GM21576 (cell line): ENCODE data around the gene SNRNP70.
A peak's percentile ranks its signal among the peaks of the same experiment; 100 is the strongest.

Source experiments
- ATAC-seq: cut with Tn5 transposase; IDR thresholded peaks from one replicate; pipeline ENCODE4 v1.9.1; 2021; ENCODE audit warnings: mild to moderate bottlenecking, moderate library complexity; ENCODE audit not compliant: unreplicated experiment

Gene SNRNP70

GRCh38 chr19:49101160-49101559, 15.9 kb downstream of the SNRNP70 start:
- ATAC-seq, result no peak

- ATAC-seq, result no peak
Measured at GRCh38 chr19:49102303-49102702, 17.1 kb downstream of the SNRNP70 start.

GRCh38 chr19:49103331-49104085, 18.3 kb downstream of the SNRNP70 start:
- ATAC-seq, result no peak

GRCh38 chr19:49104229-49104864, 19.1 kb downstream of the SNRNP70 start:
- ATAC-seq, result no peak

GRCh38 chr19:49106648-49107135, 21.4 kb downstream of the SNRNP70 start:
- no peak for ATAC-seq

- no peak for ATAC-seq
Measured at GRCh38 chr19:49107625-49108459, 22.6 kb downstream of the SNRNP70 start.

- ATAC-seq, result no peak
Measured at GRCh38 chr19:49109051-49109450, 23.8 kb downstream of the SNRNP70 start.

GRCh38 chr19:49109569-49110233, 24.4 kb downstream of the SNRNP70 start:
- no peak for ATAC-seq

- no peak for ATAC-seq
Measured at GRCh38 chr19:49110567-49110966, 25.3 kb downstream of the SNRNP70 start.

- ATAC-seq, result no peak
Measured at GRCh38 chr19:49111218-49111998, 26.2 kb downstream of the SNRNP70 start.

GRCh38 chr19:49113762-49114629, 28.7 kb downstream of the SNRNP70 start, which contains the start of gene LIN7B:
Gene LIN7B, plus strand, starts transcription at chr19:49114370. Its CDS starts 35 bp downstream, at chr19:49114405.
- peak; percentile 50 for ATAC-seq

- ATAC-seq, result no peak
Measured at GRCh38 chr19:49114630-49115363, 29.5 kb downstream of the SNRNP70 start.

- no peak for ATAC-seq
Measured at GRCh38 chr19:49116544-49116943, 31.3 kb downstream of the SNRNP70 start.

- no peak for ATAC-seq
Measured at GRCh38 chr19:49117677-49118564, 32.7 kb downstream of the SNRNP70 start.

- ATAC-seq, result peak; percentile 75
Measured at GRCh38 chr19:49118565-49119410, 33.5 kb downstream of the SNRNP70 start, which contains the start of gene C19orf73. Gene C19orf73, minus strand, starts transcription at chr19:49119143. Its CDS starts 121 bp downstream, at chr19:49119022.
